Transverse colon (tissue), 4 donors: ENCODE results near the gene MDFIC. TPM values are rescaled to one million over a fixed set of nuclear protein-coding genes. Genes with fewer than 3 reads are reported as not detected.

Experiments
- DNase-seq: peaks from one replicate; pipeline ENCODE4 v3.0.0-alpha.2; 2019
- H3K27ac ChIP-seq, 4 donors: fragments of 200-600 bp; sonication (generic); 2 replicates each; pipeline ENCODE4 v1.5.1; 2016 to 2018; ENCODE audit warnings: inconsistent platforms in 4 of 4
- H3K27me3 ChIP-seq: fragments of 200-600 bp; sonication (generic); 2 replicates; pipeline ENCODE4 v1.5.1; 2017; ENCODE audit warnings: inconsistent platforms
- H3K36me3 ChIP-seq, 4 donors: fragments of 200-600 bp; sonication (generic); 2 replicates each; pipeline ENCODE4 v1.5.1; 2017 to 2019; ENCODE audit warnings: inconsistent platforms in 4 of 4
- H3K4me1 ChIP-seq, 4 donors: fragments of 200-600 bp; sonication (generic); 2 replicates each; pipeline ENCODE4 v1.5.1; 2017 to 2020; ENCODE audit warnings: inconsistent platforms in 4 of 4
- H3K4me3 ChIP-seq, 4 donors: fragments of 200-600 bp; sonication (generic); 1 replicate in 1 of 4; 2 replicates in 3 of 4; pipeline versions ENCODE4 v1.5.1 to v1.6.1; 2017 to 2019; ENCODE audit warnings: inconsistent platforms in 4 of 4
- H3K9me3 ChIP-seq, 2 donors: fragments of 200-600 bp; sonication (generic); 2 replicates each; pipeline ENCODE4 v1.5.1; 2017 to 2019; ENCODE audit warnings: inconsistent platforms in 2 of 2
- EP300 ChIP-seq: sonication (generic); formaldehyde crosslinking; IDR thresholded peaks from one replicate; pipeline ENCODE4 v1.6.1; 2017; ENCODE audit warnings: antibody characterized with exemption, low read depth
- POLR2A ChIP-seq: fragments of 450-650 bp; IDR thresholded peaks from one replicate; pipeline ENCODE4 v1.6.1; 2016; ENCODE audit warnings: antibody characterized with exemption, mild to moderate bottlenecking, moderate library complexity
- POLR2AphosphoS5 ChIP-seq, 3 donors: sonication (generic); formaldehyde crosslinking; IDR thresholded peaks; one replicate each; pipeline ENCODE4 v1.6.1; 2016; ENCODE audit warnings: antibody characterized with exemption in 3 of 3
- WGBS, 2 donors: methylation state at CpG; one replicate each; pipeline ENCODE4 v1.1.5; 2018; ENCODE audit warnings: low coverage in 1 of 2; 5-methylcytosine and 5-hydroxymethylcytosine counted together
- in situ Hi-C, 4 donors: fragments of 200-750 bp; cut with MboI; loops; one replicate each; pipeline versions ENCODE4 v1.15.0 to v1.15.1; 2017; ENCODE audit warnings: low sequenced_read_pairs in 3 of 4, low pct_ligation_motif_present in 1 of 4, low pct_unique_long_range_greater_than_20kb in 1 of 4
- intact Hi-C: fragments of 100-400 bp; cut with DNase I; formaldehyde crosslinking; loops from one replicate; pipeline ENCODE4 v1.15.1; 2023; ENCODE audit warnings: low total_unique reads
- total RNA-seq, 4 donors: library from RNA; depleted of rRNA; stranded (reverse); fragments of >200 nt; gene quantifications; one replicate each; pipeline ENCODE4 v1.1.0, GENCODE V29; 2016
- TF ChIP-seq, protein P1 (sequence below), 5 experiments: fragments of 200-600 bp in 3 of 5; fragments of 450-650 bp in 2 of 5; sonication (generic) in 3 of 5; IDR thresholded peaks; 1 replicate in 2 of 5; 2 replicates in 3 of 5; pipeline ENCODE4 v1.5.1; 2016 to 2017; ENCODE audit warnings: antibody characterized with exemption in 5 of 5, inconsistent platforms in 3 of 5, mild to moderate bottlenecking in 2 of 5, moderate library complexity in 1 of 5

Gene MDFIC
- total RNA-seq, 4 donors from 2014 or later = 4.5 to 14.8 (median 9.6) TPM

DNA sequence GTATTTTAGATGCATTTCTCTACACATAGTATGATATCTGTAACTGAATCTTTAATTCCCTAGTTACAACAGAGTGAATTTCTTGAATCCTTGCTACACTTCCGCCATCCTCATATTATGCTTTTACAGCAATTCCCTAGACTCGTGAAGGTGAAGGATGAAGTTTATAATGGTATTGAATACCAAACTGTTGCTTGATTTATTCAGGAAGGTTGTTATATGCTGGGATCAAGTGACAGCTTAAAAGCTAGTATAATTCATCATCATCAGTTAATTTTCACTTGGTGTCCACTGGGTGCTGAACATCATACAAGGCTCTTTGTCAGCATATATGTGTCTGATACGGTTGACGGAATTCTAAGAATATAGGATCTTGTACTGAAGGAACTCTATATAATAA, 47.2 kb downstream of the MDFIC start:
- peaks cover 0 to 23% (median 2%) of the 10 kb centered on the region in 4 donors for H3K4me1 ChIP-seq
- 98 to 100% methylated on average over 4 of the region's 4 CpGs for WGBS, 2 donors
- no peak overlapping the region for H3K4me3 ChIP-seq
- no peak overlapping the region for H3K27ac ChIP-seq
- intact Hi-C loops (no loop called here), in situ Hi-C loops (no loop called here)
- H3K27me3 ChIP-seq = no peaks in the 10 kb centered on the region
- H3K9me3 ChIP-seq = no peaks in the 10 kb centered on the region
- TF ChIP-seq, protein P1, sequence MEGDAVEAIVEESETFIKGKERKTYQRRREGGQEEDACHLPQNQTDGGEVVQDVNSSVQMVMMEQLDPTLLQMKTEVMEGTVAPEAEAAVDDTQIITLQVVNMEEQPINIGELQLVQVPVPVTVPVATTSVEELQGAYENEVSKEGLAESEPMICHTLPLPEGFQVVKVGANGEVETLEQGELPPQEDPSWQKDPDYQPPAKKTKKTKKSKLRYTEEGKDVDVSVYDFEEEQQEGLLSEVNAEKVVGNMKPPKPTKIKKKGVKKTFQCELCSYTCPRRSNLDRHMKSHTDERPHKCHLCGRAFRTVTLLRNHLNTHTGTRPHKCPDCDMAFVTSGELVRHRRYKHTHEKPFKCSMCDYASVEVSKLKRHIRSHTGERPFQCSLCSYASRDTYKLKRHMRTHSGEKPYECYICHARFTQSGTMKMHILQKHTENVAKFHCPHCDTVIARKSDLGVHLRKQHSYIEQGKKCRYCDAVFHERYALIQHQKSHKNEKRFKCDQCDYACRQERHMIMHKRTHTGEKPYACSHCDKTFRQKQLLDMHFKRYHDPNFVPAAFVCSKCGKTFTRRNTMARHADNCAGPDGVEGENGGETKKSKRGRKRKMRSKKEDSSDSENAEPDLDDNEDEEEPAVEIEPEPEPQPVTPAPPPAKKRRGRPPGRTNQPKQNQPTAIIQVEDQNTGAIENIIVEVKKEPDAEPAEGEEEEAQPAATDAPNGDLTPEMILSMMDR (IDR thresholded peaks at IDR 0.05) = no peak
- TF ChIP-seq POLR2A = no peak
- no peak for TF ChIP-seq EP300
- no peak for TF ChIP-seq POLR2AphosphoS5 (IDR thresholded peaks at IDR 0.05)
- H3K36me3 ChIP-seq = no peaks in the 10 kb centered on the region
- no peak for DNase-seq

GRCh38 chr7:114970308-114970707, 48.4 kb downstream of the MDFIC start:
- no peak for DNase-seq
- Histone ChIP-seq H3K36me3 (no peaks in the 10 kb centered on the region), H3K27ac (no peak overlapping the region), H3K9me3 (no peaks in the 10 kb centered on the region), H3K4me3 (no peak overlapping the region), H3K27me3 (no peaks in the 10 kb centered on the region), H3K4me1 (peaks cover 0 to 24% (median 2%) of the 10 kb centered on the region in 4 donors)
- in situ Hi-C loops = no loop called here
- WGBS, 2 donors = 84 to 93% methylated on average over 3 of the region's 3 CpGs
- intact Hi-C loops = no loop called here
- TF ChIP-seq, protein P1 (IDR thresholded peaks at IDR 0.05) = no peak
- no peak for TF ChIP-seq POLR2AphosphoS5 (IDR thresholded peaks at IDR 0.05)

DNA sequence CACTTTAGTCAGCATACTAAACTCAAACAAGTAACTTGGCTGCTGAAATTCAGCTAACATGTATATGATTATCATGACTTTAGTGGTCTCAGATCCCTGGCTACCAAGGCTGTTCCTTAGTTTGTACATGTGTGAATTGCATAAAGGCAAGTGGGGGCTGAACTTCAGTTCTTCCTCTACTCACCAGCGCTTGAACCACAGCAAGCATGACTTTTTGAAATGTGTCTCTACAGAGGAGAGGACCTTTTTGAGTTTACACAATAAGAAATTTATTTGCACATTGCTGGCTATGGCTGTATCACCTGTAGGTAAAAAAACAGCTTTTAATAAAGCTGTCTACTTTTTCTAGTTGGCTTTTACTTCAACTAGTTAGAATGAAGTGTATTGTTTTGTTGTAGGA, 48.8 kb downstream of the MDFIC start:
- Histone ChIP-seq H3K4me1 (peaks cover 0 to 24% (median 2%) of the 10 kb centered on the region in 4 donors), H3K27ac (no peak overlapping the region), H3K4me3 (no peak overlapping the region), H3K9me3 (no peaks in the 10 kb centered on the region), H3K36me3 (no peaks in the 10 kb centered on the region), H3K27me3 (no peaks in the 10 kb centered on the region)
- no peak for DNase-seq
- 93 to 100% methylated on average over 1 of the region's 1 CpG for WGBS, 2 donors
- in situ Hi-C loops = no loop called here
- TF ChIP-seq POLR2A (no peak), POLR2AphosphoS5 (IDR thresholded peaks at IDR 0.05) (no peak), EP300 (no peak)
- TF ChIP-seq, protein P1 (IDR thresholded peaks at IDR 0.05) = no peak
- intact Hi-C loops = no loop called here

DNA sequence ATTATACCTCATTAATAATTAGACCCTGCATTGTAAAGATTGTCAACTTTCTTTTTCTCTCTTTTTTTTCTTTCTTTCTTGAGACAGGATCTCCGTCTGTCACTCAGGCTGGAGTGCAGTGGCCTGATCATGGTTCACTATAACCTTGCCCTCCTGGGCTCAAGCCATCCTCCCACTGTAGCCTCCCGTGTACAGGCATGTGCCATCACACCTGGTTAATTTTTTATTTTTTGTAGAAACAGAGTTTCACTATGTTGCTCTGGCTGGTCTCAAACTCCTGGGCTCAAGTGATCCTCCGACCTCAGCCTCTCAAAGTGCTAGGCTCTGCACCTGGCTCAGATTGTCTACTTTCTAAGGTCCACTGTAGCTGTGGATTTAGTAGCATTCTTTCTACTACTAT, 50.7 kb downstream of the MDFIC start:
- no peak for DNase-seq
- in situ Hi-C loops = no loop called here
- 92 to 93% methylated on average over 3 of the region's 3 CpGs for WGBS, 2 donors
- H3K4me1 ChIP-seq = peaks cover 0 to 19% (median 2%) of the 10 kb centered on the region in 4 donors
- H3K27me3 ChIP-seq = no peaks in the 10 kb centered on the region
- no peaks in the 10 kb centered on the region for H3K9me3 ChIP-seq
- H3K27ac ChIP-seq = no peak overlapping the region
- no peak overlapping the region for H3K4me3 ChIP-seq
- TF ChIP-seq POLR2AphosphoS5 (IDR thresholded peaks at IDR 0.05) (no peak), POLR2A (no peak)
- TF ChIP-seq, protein P1 (IDR thresholded peaks at IDR 0.05) = no peak
- no peaks in the 10 kb centered on the region for H3K36me3 ChIP-seq
- intact Hi-C loops = no loop called here
